GM06990 (cell line): Measurements from ENCODE around the gene SEPTIN1.

Source experiments
- DNase-seq: peaks from one replicate; pipeline ENCODE4 v3.0.0-alpha.2; 2011; ENCODE audit not compliant: insufficient read length; ENCODE audit errors: extremely low read depth
- H3K27me3 ChIP-seq: replicated peaks from 2 replicates; pipeline ENCODE4 v1.6.0; 2011; ENCODE audit warnings: low read length; ENCODE audit not compliant: control insufficient read depth, insufficient read depth
- H3K36me3 ChIP-seq: 2 replicates; pipeline ENCODE4 v1.5.1; 2011; ENCODE audit warnings: low read length; ENCODE audit not compliant: control insufficient read depth, insufficient read depth
- H3K4me3 ChIP-seq: replicated peaks from 2 replicates; pipeline ENCODE4 v1.5.1; 2011; ENCODE audit warnings: low read depth, mild to moderate bottlenecking, control low read depth, low read length
- CTCF ChIP-seq: IDR thresholded peaks from 2 replicates; pipeline ENCODE4 v1.5.1; 2011; ENCODE audit warnings: low read length, control low read depth, mild to moderate bottlenecking, inconsistent platforms; ENCODE audit not compliant: insufficient read depth, poor library complexity, severe bottlenecking

Gene SEPTIN1

GRCh38 chr16:30368792-30369090, 13.6 kb downstream of the SEPTIN1 start:
- no peak for DNase-seq
- Histone ChIP-seq H3K4me3 (peak overlapping the region; percentile 90), H3K36me3 (peaks cover 8% of the 10 kb centered on the region), H3K27me3 (no peaks in the 10 kb centered on the region)
- no peak for TF ChIP-seq CTCF

- no peak for DNase-seq
- Histone ChIP-seq H3K4me3 (peak overlapping the region; percentile 90), H3K27me3 (no peaks in the 10 kb centered on the region), H3K36me3 (peaks cover 8% of the 10 kb centered on the region)
- TF ChIP-seq CTCF, result no peak
Observed at GRCh38 chr16:30368122-30368791, 14.1 kb downstream of the SEPTIN1 start.

GRCh38 chr16:30367349-30368009, 14.9 kb downstream of the SEPTIN1 start:
- peaks cover 8% of the 10 kb centered on the region for H3K36me3 ChIP-seq
- TF ChIP-seq CTCF, result no peak
- no peaks in the 10 kb centered on the region for H3K27me3 ChIP-seq
- H3K4me3 ChIP-seq, result peak overlapping the region; percentile 90
- DNase-seq, result no peak

- no peak for DNase-seq
- no peak overlapping the region for H3K4me3 ChIP-seq
- H3K36me3 ChIP-seq, result peaks cover 8% of the 10 kb centered on the region
- no peaks in the 10 kb centered on the region for H3K27me3 ChIP-seq
- no peak for TF ChIP-seq CTCF
Observed at GRCh38 chr16:30366511-30366910, 15.8 kb downstream of the SEPTIN1 start.

GRCh38 chr16:30365200-30365599, 17.2 kb downstream of the SEPTIN1 start:
- DNase-seq, result no peak
- no peak for TF ChIP-seq CTCF
- Histone ChIP-seq H3K4me3 (no peak overlapping the region), H3K27me3 (no peaks in the 10 kb centered on the region), H3K36me3 (peaks cover 8% of the 10 kb centered on the region)

- Histone ChIP-seq H3K27me3 (no peaks in the 10 kb centered on the region), H3K4me3 (no peak overlapping the region), H3K36me3 (peaks cover 19% of the 10 kb centered on the region)
- no peak for TF ChIP-seq CTCF
- DNase-seq, result no peak
Observed at GRCh38 chr16:30361180-30361579, 21.2 kb downstream of the SEPTIN1 start.
